ENCODE results near the gene HNRNPU. TPM values are rescaled to one million over a fixed set of nuclear protein-coding genes. Genes with fewer than 3 reads are reported as not detected.

Gene HNRNPU
- total RNA-seq, 2 experiments from 2014 or later = 619 to 638 TPM

DNA sequence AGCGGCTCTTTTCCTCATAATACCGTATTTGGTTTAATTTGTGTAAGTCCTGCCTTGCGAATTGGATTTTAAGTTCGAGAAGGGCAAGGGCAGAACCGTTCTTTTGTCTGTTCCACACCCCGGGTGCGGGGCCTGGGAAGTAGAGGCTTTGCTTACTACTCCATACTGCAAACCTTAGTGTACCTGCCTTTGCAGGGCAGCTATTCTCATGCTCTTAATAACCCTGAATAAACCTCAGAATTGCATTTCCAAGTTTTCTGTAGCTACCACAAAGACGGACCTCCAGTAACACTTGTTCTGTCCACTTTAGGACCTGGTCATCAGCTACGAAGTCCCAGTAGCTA lies 657 bp upstream of the HNRNPU start:
- POLR2A ChIA-PET = interaction anchor here (0.9 to 6.6 kb wide), 4 partner anchors 10 to 106 kb away, joined by 3 to 112 read pairs (median 30); partner anchors contain the start of gene COX20
- CTCF ChIA-PET = interaction anchor here (1.1 to 1.4 kb wide), 2 partner anchors 178 to 396 kb away, joined by 3 read pairs; no protein-coding TSS in a partner anchor

DNA sequence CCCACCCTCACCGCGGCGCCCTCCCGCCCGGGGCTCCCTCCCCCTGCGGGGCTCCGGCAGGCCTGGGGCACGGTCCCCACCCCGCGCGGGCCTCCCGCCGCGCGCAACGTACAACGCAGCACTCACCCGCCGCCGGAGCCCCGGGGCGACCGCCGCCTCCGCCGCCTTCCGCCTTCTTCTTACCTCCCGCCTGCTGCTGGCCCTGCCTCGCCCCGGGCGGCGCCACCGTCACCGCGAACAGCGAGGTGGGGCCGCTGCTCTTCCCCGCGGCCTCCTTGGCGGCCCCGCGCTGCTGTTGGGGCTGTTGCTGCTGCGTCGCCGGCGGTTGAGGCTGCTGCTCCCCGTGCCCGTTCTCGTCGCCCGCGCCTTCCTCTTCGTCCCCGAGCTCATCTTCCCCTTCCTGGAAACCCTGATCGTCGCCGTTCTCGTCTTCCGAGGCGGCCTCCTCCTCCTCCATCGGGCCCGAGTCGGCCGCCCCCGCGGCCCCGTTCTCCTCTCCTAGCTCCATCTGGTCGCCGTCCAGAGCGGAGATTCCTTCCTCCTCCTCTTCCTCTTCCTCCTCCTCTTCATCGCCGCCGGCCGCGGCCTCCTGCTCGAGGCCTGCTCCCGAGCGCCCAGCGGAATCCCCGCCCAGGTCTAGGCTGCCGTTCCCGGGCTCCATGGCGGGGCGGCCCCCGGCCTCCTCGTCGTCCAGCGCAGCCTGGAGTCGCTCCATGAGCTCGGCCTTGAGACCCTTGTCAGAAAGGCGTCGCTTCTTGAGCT lies 671 bp downstream of the HNRNPU start:
- CTCF ChIA-PET = interaction anchor here (1.0 to 2.1 kb wide), 3 partner anchors 8 to 106 kb away, joined by 5 to 17 read pairs (median 6); partner anchors contain the start of gene COX20
- POLR2A ChIA-PET = interaction anchor here (0.9 to 6.6 kb wide), 7 partner anchors 8 to 107 kb away, joined by 3 to 112 read pairs (median 6); partner anchors contain the start of gene COX20

DNA sequence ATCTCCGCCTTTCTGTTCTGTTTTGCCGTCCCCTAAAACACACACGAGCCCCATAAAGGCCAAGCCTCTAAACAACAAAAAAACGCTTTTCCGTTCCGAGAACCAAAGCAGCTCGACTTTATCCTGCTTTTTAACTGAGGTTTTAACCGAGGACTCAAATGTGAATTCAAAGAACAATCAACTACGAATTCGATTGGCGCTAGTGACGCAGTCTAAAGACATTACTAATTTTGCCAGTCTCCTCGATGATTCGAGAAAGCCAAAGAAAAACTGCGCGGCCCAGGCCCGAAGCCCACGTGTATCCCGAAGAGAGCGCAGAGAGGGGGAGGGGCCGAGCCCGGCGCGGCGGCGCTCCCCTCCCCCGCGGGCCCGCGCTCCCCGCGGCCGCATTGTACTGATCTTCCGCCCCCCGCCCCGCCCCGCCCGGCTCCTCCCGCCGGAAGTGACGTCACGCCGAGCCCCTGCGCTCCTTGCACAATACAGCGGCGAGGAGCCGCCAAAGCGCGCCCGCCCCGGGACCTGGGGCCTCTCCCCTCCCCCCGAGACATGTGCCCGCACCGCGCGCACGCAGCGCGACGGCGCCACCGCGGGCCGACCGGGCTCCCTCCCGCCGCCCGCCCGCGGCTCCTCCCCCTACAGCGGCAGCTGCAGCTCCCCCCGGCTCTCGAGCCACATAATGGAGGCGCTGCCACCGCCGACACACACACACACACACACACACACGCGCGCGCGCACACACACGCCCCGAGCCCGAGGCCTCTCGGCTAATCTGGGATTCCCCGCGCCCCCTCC lies 1.4 kb downstream of the HNRNPU start:
- POLR2A ChIA-PET = interaction anchor here (1.2 to 6.6 kb wide), 6 partner anchors 8 to 108 kb away, joined by 3 to 112 read pairs (median 11); partner anchors contain the start of gene COX20
- CTCF ChIA-PET = interaction anchor here (1.5 to 2.2 kb wide), 3 partner anchors 12 to 106 kb away, joined by 5 to 17 read pairs (median 7); partner anchors contain the start of gene COX20

- CTCF ChIA-PET = interaction anchor here (2.2 kb wide), 1 partner anchor 12 kb away, joined by 7 read pairs; no protein-coding TSS in a partner anchor
- POLR2A ChIA-PET = interaction anchor here (1.2 to 6.6 kb wide), 5 partner anchors 10 to 108 kb away, joined by 3 to 112 read pairs (median 12); partner anchors contain the start of gene COX20
These were observed 2.0 kb downstream of the HNRNPU start for GRCh38 chr1:244862354-244862698.

DNA sequence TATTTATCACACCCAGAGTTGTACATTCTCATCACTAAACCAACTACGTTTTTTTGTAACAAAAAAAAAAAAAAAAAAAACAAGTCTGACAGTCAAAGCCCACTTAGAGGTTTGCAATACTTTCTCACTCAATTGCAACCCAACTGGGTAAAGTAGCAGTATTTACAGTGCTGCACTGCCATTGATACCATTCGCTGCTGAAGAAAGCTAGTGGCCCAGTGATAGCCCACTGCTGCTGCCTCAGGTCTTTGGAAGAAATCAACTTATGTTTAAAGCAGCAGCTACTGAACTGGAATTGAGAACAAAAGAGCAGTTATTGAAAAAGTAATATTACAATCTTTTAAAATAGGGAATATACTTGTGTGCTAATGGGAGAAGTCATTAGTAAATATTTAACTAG lies 2.7 kb downstream of the HNRNPU start:
- POLR2A ChIA-PET = interaction anchor here (1.2 to 6.6 kb wide), 5 partner anchors 10 to 109 kb away, joined by 3 to 112 read pairs (median 12); partner anchors contain the start of gene COX20
- CTCF ChIA-PET = interaction anchor here (0.7 to 2.2 kb wide), 4 partner anchors 9 to 349 kb away, joined by 3 to 7 read pairs (median 4); no protein-coding TSS in a partner anchor

- POLR2A ChIA-PET = interaction anchor here (1.7 to 6.6 kb wide), 4 partner anchors 9 to 110 kb away, joined by 4 to 112 read pairs (median 30); partner anchors contain the start of gene COX20
- CTCF ChIA-PET = interaction anchor here (0.7 to 2.2 kb wide), 3 partner anchors 9 to 17 kb away, joined by 4 to 7 read pairs (median 4); no protein-coding TSS in a partner anchor
These were observed 3.3 kb downstream of the HNRNPU start for GRCh38 chr1:244860914-244861610.

- CTCF ChIA-PET = interaction anchor here (1.0 kb wide), 1 partner anchor 20 kb away, joined by 3 read pairs; no protein-coding TSS in a partner anchor
- POLR2A ChIA-PET = interaction anchor here (1.8 to 6.6 kb wide), 2 partner anchors 24 to 25 kb away, joined by 7 to 112 read pairs; partner anchors contain the start of gene COX20
These were observed 4.3 kb downstream of the HNRNPU start for GRCh38 chr1:244860078-244860477.

- POLR2A ChIA-PET = interaction anchor here (1.2 to 1.8 kb wide), 3 partner anchors 13 to 22 kb away, joined by 3 to 7 read pairs (median 6); no protein-coding TSS in a partner anchor
- CTCF ChIA-PET = interaction anchor here (0.9 kb wide), 1 partner anchor 13 kb away, joined by 3 read pairs; no protein-coding TSS in a partner anchor
These were observed 6.0 kb downstream of the HNRNPU start for GRCh38 chr1:244858357-244858756.

DNA sequence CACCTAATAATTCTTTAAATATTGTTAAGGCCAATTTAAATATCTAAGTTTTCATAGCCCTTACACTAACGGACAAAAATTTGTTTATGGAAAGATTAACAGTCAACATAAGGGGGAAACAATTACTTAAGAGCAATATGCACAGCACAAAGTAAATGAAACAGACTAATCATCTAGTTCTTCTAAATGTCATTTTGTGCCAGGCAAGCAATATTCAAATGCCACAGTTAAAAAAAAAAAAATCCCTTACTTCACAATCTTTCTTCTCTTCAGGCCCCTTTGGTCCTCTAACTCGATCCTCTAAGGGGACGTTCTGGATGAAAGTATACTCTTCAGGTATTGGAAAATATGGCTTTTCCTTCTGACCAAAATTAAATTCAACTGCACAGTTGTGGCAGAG lies 6.6 kb downstream of the HNRNPU start:
- ChIA-PET POLR2A (no interaction called here), CTCF (no interaction called here)

- ChIA-PET POLR2A (interaction anchor here (0.7 to 1.8 kb wide), 3 partner anchors 9 to 14 kb away, joined by 3 to 10 read pairs (median 3); partner anchors contain the start of gene HNRNPU), CTCF (interaction anchor here (1.1 to 1.3 kb wide), 2 partner anchors 12 to 188 kb away, joined by 3 to 4 read pairs; no protein-coding TSS in a partner anchor)
These were observed 9.3 kb downstream of the HNRNPU start for GRCh38 chr1:244854865-244855578.

GRCh38 chr1:244854166-244854565 lies 10.2 kb downstream of the HNRNPU start:
- POLR2A ChIA-PET = no interaction called here
- CTCF ChIA-PET = no interaction called here

GRCh38 chr1:244852694-244853093 lies 11.6 kb downstream of the HNRNPU start:
- ChIA-PET POLR2A (interaction anchor here (2.2 kb wide), 1 partner anchor 10 kb away, joined by 12 read pairs; no protein-coding TSS in a partner anchor), CTCF (interaction anchor here (1.0 to 1.9 kb wide), 2 partner anchors 17 to 190 kb away, joined by 3 to 7 read pairs; no protein-coding TSS in a partner anchor)

DNA sequence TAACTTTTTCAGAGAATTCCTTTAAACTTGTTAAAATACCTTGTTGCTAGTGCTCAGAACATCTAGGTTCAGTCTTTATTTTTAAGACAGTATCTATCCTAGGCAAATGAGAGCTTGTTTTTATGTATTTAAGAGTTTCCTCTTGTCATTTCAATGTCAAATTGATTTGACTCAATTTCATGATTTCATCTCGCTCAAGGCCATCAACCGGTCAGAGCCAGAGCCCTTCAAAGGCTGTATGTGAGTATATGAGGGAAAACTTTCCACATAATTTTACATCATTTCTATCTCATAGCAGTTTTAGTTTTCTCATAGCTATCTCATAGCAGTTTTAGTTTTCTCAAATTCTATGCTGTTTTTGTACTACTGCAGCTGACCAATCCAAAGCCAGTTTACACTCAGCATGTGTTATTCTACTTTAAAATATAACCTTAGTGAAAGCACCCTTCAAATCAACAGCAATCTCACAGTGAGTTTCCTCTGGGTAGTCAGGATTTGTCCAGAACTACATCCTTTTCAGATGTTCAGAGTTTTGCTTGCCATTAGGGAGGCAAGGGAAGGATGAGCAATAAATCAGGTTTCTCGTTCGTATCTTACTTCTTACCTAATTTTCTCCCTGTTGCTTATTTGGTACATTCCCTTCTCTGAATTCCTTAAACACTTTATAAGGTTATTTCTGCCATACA lies 12.7 kb downstream of the HNRNPU start:
- POLR2A ChIA-PET = interaction anchor here (2.2 to 2.7 kb wide), 2 partner anchors 11 to 16 kb away, joined by 12 to 15 read pairs; partner anchors contain the start of gene COX20
- CTCF ChIA-PET = interaction anchor here (1.9 to 2.6 kb wide), 3 partner anchors 10 to 191 kb away, joined by 6 to 7 read pairs (median 7); partner anchors contain the start of gene COX20

DNA sequence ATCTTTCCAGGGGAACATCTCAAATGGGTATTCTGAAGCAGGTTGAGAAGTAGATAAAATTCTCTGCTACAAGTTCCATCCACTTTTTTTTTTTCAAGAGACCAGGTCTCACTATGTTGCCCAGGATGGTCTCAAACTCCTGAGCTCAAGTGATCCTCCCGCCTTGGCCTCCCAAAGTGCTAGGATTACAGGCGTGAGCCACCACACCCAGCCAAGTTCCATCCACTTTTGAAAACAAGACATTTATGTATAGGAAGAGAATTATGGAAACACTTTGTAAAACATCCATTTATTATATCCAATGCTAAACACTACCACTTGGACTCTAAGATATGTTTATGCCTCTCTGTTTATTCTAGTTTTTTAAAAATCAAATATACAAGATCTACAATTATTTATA lies 13.4 kb downstream of the HNRNPU start:
- CTCF ChIA-PET = interaction anchor here (1.9 to 2.6 kb wide), 3 partner anchors 11 to 191 kb away, joined by 6 to 7 read pairs (median 7); partner anchors contain the start of gene COX20
- POLR2A ChIA-PET = interaction anchor here (2.2 to 2.7 kb wide), 2 partner anchors 11 to 15 kb away, joined by 12 to 15 read pairs; partner anchors contain the start of gene COX20

DNA sequence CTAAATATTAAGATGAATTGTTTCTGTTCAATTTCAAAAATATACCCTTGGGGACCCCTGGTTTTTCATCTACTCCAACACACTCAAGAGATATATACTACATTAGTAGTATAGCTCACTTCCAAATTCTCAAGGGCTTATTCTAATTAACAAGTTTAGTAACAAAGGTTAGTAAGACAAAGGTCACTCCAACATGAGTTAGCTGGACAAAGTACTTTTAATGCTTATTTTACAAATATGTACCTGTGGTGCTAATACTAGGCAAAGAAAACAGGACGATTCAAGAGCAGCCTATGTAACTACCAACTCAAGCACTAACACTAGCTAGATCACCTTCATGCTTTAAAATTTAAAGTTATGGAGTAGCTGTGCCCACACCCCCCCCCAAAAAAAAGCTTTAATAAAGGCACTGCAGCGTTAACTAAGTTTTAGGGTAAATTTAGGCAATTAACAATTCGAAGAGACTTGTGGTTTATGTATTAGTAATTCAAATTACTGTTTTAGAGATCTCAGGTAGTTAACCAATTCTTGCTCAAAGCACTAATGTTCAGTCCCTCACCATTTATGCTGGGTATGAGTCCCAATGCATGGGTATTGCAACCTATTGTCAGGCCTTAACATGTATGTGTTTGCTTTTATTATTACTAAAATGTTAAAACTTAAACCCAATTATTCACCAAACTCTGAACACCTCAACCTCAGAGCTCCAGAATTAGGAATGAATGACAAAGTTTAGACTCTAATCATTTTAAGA lies 14.1 kb downstream of the HNRNPU start:
- POLR2A ChIA-PET = interaction anchor here (0.8 to 2.7 kb wide), 2 partner anchors 11 to 15 kb away, joined by 3 to 15 read pairs; partner anchors contain the start of gene COX20
- CTCF ChIA-PET = interaction anchor here (1.2 to 2.6 kb wide), 3 partner anchors 11 to 15 kb away, joined by 3 to 7 read pairs (median 6); partner anchors contain the start of gene COX20

Measured in activated CD8-positive, alpha-beta memory T cell treated with anti-CD3 and anti-CD28 coated beads for 36 hours (primary cell).